Endothelial cell of umbilical vein (primary cell): ENCODE results near the gene METTL15. TPM values are rescaled to one million over a fixed set of nuclear protein-coding genes. Genes with fewer than 3 reads are reported as not detected.

Experiments used
- BruUV-seq: library from RNA; stranded (reverse); fragments of 400-500 nt; replicated peaks from 2 replicates; lab custom pipeline; 2021; lab: Mats Ljungman, UMichigan
- CTCF ChIA-PET: fragments of 300-600, 350-600 bp; sonication (Branson Sonifier 250); formaldehyde crosslinking; loops from one replicate; lab custom pipeline; 2021; ENCODE audit warnings: antibody characterized with exemption, inconsistent platforms; lab: Charles Lee
- POLR2A ChIA-PET: fragments of 300-600, 350-600 bp; sonication (Branson Sonifier 250); formaldehyde crosslinking; loops from one replicate; lab custom pipeline; 2021; ENCODE audit warnings: antibody characterized with exemption, inconsistent platforms; lab: Charles Lee
- DNase-seq: peaks from one replicate; pipeline ENCODE4 v3.0.0-alpha.2; 2011; ENCODE audit warnings: low read depth, low spot score
- FAIRE-seq: peaks from 2 replicates; lab custom pipeline; 2011; peaks lifted over from hg19 to GRCh38; lab: Jason Lieb, UNC
- H2AFZ ChIP-seq: 2 replicates; pipeline ENCODE4 v1.6.0; 2012; ENCODE audit warnings: low read depth, low read length, control low read depth, inconsistent platforms
- H3K27ac ChIP-seq: 2 replicates; pipeline ENCODE4 v1.5.1; 2011; ENCODE audit warnings: low read depth, mild to moderate bottlenecking, control low read depth, low read length, moderate library complexity; ENCODE audit not compliant: insufficient read depth
- H3K27me3 ChIP-seq, 2 experiments: 2 replicates each; pipeline versions ENCODE4 v1.6.0 to v1.6.1; 2011; ENCODE audit warnings: low read length in 2 of 2, mixed read lengths in 1 of 2; ENCODE audit not compliant: control insufficient read depth in 2 of 2, insufficient read depth in 2 of 2
- H3K36me3 ChIP-seq, 2 experiments: 2 replicates in 1 of 2; 3 replicates in 1 of 2; pipeline ENCODE4 v1.5.1; 2011; ENCODE audit warnings: low read length in 2 of 2, mild to moderate bottlenecking in 1 of 2, moderate library complexity in 1 of 2; ENCODE audit not compliant: control insufficient read depth in 2 of 2, insufficient read depth in 2 of 2; ENCODE audit errors: extremely low read depth in 1 of 2
- H3K4me1 ChIP-seq: 3 replicates; pipeline ENCODE4 v1.5.1; 2011; ENCODE audit warnings: mild to moderate bottlenecking, low read length; ENCODE audit not compliant: control insufficient read depth, insufficient read depth; ENCODE audit errors: extremely low read depth
- H3K4me2 ChIP-seq: 2 replicates; pipeline ENCODE4 v1.6.1; 2011; ENCODE audit warnings: low read length, control low read depth, mixed read lengths; ENCODE audit not compliant: insufficient read depth
- H3K4me3 ChIP-seq, 3 experiments: fragments of 200-600 bp in 1 of 3; sonication (generic), shearing (Covaris generic) in 1 of 3; replicated peaks in 1 of 3; 2 replicates each; pipeline ENCODE4 v1.5.1; 2011 to 2016; ENCODE audit warnings: control low read depth in 3 of 3, low read length in 3 of 3, mild to moderate bottlenecking in 2 of 3, inconsistent platforms in 1 of 3, low read depth in 1 of 3, moderate library complexity in 1 of 3; ENCODE audit not compliant: insufficient read depth in 1 of 3
- H3K79me2 ChIP-seq: 2 replicates; pipeline ENCODE4 v1.6.0; 2012; ENCODE audit warnings: low read length, inconsistent platforms; ENCODE audit not compliant: control insufficient read depth, insufficient read depth
- H3K9ac ChIP-seq: replicated peaks from 2 replicates; pipeline ENCODE3; 2011; ENCODE audit warnings: low read length, control low read depth; ENCODE audit not compliant: insufficient read depth; ENCODE audit errors: extremely low read depth
- H3K9me1 ChIP-seq: replicated peaks from 3 replicates; pipeline ENCODE4 v1.6.0; 2011; ENCODE audit warnings: mild to moderate bottlenecking, low read length; ENCODE audit not compliant: control insufficient read depth, insufficient read depth; ENCODE audit errors: extremely low read depth
- H3K9me3 ChIP-seq: replicated peaks from 2 replicates; pipeline ENCODE4 v1.5.1; 2012; ENCODE audit warnings: low read length, inconsistent platforms; ENCODE audit not compliant: control insufficient read depth, insufficient read depth
- H4K20me1 ChIP-seq: replicated peaks from 2 replicates; pipeline ENCODE3; 2011; ENCODE audit warnings: mild to moderate bottlenecking, low read length; ENCODE audit not compliant: control insufficient read depth, insufficient read depth; ENCODE audit errors: extremely low read depth
- CTCF ChIP-seq, 2 donors: IDR thresholded peaks; 1 replicate in 1 of 2; 2 replicates in 1 of 2; pipeline ENCODE4 v1.5.1; 2011; ENCODE audit warnings: low read length in 2 of 2, mild to moderate bottlenecking in 2 of 2, moderate library complexity in 2 of 2, control low read depth in 1 of 2, inconsistent platforms in 1 of 2, low read depth in 1 of 2; ENCODE audit not compliant: insufficient read depth in 1 of 2; ENCODE audit errors: extremely low read depth in 1 of 2
- EZH2 ChIP-seq: IDR thresholded peaks from 2 replicates; pipeline ENCODE4 v1.6.1; 2012; ENCODE audit warnings: borderline replicate concordance, low read depth, mild to moderate bottlenecking, moderate library complexity, low read length, inconsistent platforms; ENCODE audit not compliant: severe bottlenecking
- FOS ChIP-seq: IDR thresholded peaks from 2 replicates; pipeline ENCODE4 v1.6.1; 2011; ENCODE audit warnings: mild to moderate bottlenecking, low read length, moderate library complexity, borderline replicate concordance; ENCODE audit not compliant: insufficient read depth
- GATA2 ChIP-seq: IDR thresholded peaks from 2 replicates; pipeline ENCODE4 v1.7.0; 2011; ENCODE audit warnings: low read depth, mild to moderate bottlenecking, moderate library complexity, mixed read lengths, low read length; ENCODE audit not compliant: insufficient read length, insufficient read depth
- JUN ChIP-seq: IDR thresholded peaks from 2 replicates; pipeline ENCODE4 v1.6.1; 2011; ENCODE audit warnings: borderline replicate concordance, low read depth; ENCODE audit not compliant: insufficient read length, insufficient read depth
- MAX ChIP-seq: IDR thresholded peaks from 2 replicates; pipeline ENCODE4 v1.6.1; 2011; ENCODE audit not compliant: insufficient read depth, insufficient read length
- MYC ChIP-seq: IDR thresholded peaks from one replicate; pipeline ENCODE4 v1.6.1; 2011; ENCODE audit warnings: mild to moderate bottlenecking, low read depth, low read length
- POLR2A ChIP-seq: IDR thresholded peaks from 2 replicates; pipeline ENCODE4 v1.6.1; 2012; ENCODE audit warnings: low read depth, mild to moderate bottlenecking, control low read depth, low read length
- POLR2AphosphoS5 ChIP-seq: IDR thresholded peaks from 2 replicates; pipeline ENCODE4 v1.6.1; 2012; ENCODE audit warnings: low read depth, mild to moderate bottlenecking, control low read depth, low read length, moderate library complexity; ENCODE audit not compliant: insufficient read depth
- dilution Hi-C: fragments of 300-500 bp; cut with MboI; formaldehyde crosslinking; loops from one replicate; pipeline ENCODE4 v1.15.0; 2019; ENCODE audit warnings: low sequenced_read_pairs; ENCODE audit not compliant: extremely low pct_ligation_motif_present
- intact Hi-C: fragments of 100-400 bp; cut with micrococcal nuclease; formaldehyde crosslinking; loops from one replicate; pipeline ENCODE4 v1.10.0; 2022
- polyA plus RNA-seq, 4 experiments: library from polyadenylated mRNA; depleted of rRNA in 3 of 4; stranded (reverse) in 3 of 4; unstranded in 1 of 4; fragments of >200 nt; gene quantifications; 2 replicates each; pipeline versions ENCODE4 v1.2.1 to v1.2.3, GENCODE V29; 2011 to 2012; ENCODE audit warnings: missing spikeins in 1 of 4
- total RNA-seq: library from RNA; stranded (reverse); gene quantifications from 2 replicates; pipeline ENCODE4 v1.2.3, GENCODE V29; 2021

Gene METTL15
- total and polyA plus RNA-seq, 2 donors (not counting 3 experiments of a cell fraction or from before 2014, with no cell fraction given), result 3.2 to 12.1 TPM

GRCh38 chr11:28274216-28274615, 166.0 kb downstream of the METTL15 start:
- POLR2A ChIA-PET, result no interaction called here
- no peak for FAIRE-seq
- CTCF ChIA-PET, result interaction anchor here (1.8 kb wide), 1 partner anchor 11 kb away, joined by 7 read pairs; no protein-coding TSS in a partner anchor
- Histone ChIP-seq H2AFZ (no peak overlapping the region), H3K4me2 (no peak overlapping the region), H3K4me1 (no peaks in the 10 kb centered on the region), H3K9ac (no peak overlapping the region), H3K4me3 (no peak overlapping the region), H3K27ac (no peak overlapping the region), H3K36me3 (no peaks in the 10 kb centered on the region), H3K9me3 (no peaks in the 10 kb centered on the region), H3K9me1 (no peaks in the 10 kb centered on the region), H4K20me1 (no peaks in the 10 kb centered on the region), H3K79me2 (no peaks in the 10 kb centered on the region), H3K27me3 (no peaks in the 10 kb centered on the region)
- DNase-seq, result no peak
- TF ChIP-seq MYC (no peak), MAX (no peak), JUN (no peak), CTCF (IDR thresholded peaks at IDR 0.05; ENCODE audit: extremely low read depth in 1 of 2, insufficient read depth in 1 of 2, low read depth in 1 of 2, low read length in 2 of 2) (no peak), FOS (no peak), GATA2 (no peak), POLR2AphosphoS5 (no peak), POLR2A (no peak), EZH2 (no peak)
- intact Hi-C loops (no loop called here), dilution Hi-C loops (no loop called here)
- BruUV-seq, result no TSS peak
